Activated CD8-positive, alpha-beta memory T cell treated with anti-CD3 and anti-CD28 coated beads, Interleukin-2, amount 50 U/mL, for 4 hours (primary cell): ENCODE results near the gene DCUN1D1.

Source experiments
- DNase-seq: peaks from one replicate; pipeline ENCODE4 v3.0.0-alpha.2; 2020

Gene DCUN1D1

DNA sequence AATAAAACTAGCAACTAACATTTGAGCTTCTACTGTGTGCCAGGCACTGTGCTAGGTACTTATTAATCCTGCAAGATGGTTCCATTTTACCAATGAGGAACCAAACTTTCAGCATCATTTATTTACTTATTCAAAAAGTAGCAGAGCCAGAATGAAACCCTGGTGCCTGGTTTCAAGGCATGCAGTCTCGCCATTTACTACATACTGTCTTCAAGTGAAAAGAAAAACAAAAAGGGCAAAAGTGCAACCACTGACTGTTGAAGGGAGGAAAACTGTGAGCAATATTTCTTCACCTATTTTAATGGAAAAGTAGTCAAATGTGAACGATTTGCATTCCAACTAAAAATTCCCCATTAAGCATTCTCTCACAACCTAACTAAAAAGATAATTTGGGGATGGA lies 8.7 kb downstream of the DCUN1D1 start:
- no peak for DNase-seq

DNA sequence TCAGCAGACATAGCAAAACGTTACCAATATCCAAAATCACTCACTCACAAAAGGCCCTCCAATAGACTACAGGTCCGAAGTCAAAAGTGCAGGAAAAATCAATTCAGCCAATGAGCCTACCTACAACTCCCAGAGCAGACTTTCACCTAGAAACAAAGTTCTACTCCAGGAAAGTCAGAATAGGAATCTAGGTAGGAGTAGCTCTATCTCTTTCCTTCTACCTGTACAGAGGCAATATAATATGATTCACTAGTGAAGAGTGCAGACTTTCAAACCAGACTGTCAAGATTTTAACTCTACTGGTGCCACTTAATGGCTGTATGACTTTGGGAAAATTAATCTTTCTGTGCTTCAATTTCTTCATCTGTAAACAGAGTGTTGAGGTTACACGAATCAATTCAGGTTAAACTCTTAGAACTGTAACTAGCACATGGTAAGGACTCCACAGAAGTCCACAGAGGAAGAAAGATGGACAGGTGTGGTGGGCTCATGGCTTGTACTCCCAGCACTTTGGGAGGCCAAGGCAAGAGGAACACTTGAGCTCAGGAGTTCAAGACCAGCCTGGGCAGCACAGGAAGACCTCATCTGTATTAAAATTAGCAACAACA lies 9.4 kb downstream of the DCUN1D1 start:
- DNase-seq, result no peak

DNA sequence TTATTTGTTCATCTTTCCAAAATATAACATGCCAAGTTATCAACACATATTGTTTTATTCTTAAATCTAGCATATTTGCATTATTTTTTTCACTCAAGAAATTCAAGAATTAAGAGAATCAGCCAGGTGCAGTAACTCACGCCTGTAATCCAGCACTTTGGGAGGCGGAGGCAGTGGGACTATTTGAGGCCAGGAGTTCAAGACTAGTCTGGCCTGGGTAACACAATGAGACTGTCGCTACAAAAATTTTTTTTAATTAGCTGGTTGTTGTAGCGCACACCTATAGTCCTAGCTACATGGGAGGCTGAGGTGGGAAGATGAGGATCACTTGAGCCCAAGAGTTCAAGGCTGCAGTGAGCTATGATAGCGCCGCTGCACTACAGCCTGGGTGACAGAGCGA lies 10.5 kb downstream of the DCUN1D1 start:
- no peak for DNase-seq

DNA sequence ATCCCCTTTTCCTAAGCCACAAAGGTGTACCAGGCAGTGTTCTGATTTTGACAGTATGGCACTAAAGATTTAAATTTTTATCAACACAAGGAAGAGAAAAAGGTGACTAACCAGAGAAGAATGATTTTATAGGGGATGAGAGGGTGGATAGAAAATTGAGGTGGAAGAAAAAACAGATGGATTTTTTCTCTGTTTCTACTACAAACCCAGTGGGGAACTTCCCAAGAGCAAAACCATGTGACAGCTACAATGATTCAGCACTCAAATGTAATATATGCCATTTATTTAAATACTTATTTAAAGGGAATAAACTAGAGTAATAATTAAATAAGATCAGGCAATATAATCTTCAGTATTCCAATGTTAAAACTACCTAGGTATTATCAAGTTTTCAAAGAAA lies 11.1 kb downstream of the DCUN1D1 start:
- DNase-seq, result no peak

DNA sequence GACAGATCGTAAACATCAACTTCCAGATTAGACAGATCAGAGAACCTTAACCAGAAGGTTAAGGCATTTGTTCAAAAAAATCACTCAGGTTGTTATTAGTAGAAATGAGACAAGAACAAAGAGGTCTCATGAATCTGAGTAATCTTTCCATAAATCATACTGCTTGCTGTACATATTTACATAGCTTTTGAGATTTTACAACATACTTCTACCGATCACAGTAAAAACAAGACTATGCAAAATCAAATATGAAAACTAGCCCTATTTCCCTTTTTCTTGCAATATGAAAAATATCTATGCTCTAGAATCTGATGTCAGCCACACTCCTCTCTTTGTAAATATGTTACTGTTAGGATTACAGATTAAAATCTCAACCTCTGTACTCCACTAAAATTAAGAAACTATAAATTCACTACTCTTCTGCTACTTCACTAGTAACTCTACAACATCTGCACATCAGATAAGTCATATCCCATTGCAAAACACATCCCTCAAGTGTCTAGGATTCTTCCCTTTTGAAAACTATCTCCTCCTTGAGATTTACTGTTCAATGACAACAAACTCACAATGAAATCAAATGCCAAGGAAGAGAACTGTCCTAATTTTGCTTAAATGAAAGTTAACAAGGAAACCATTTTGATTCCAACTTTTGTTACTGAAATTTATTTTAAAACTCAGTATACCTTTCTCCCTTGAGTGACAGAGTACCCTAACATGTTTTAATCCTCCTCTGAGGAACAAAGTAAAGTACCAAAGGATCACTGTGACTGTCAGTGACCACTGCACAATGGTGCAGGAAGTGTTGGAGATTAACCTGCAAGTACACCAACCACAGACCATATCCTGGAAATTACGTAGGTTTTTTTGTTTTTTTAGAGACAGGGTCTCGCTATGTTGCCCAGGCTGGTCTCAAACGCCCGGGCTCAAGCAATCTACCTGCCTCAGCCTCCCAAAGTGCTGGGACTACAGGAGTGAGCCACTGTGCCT lies 12.8 kb downstream of the DCUN1D1 start:
- no peak for DNase-seq

DNA sequence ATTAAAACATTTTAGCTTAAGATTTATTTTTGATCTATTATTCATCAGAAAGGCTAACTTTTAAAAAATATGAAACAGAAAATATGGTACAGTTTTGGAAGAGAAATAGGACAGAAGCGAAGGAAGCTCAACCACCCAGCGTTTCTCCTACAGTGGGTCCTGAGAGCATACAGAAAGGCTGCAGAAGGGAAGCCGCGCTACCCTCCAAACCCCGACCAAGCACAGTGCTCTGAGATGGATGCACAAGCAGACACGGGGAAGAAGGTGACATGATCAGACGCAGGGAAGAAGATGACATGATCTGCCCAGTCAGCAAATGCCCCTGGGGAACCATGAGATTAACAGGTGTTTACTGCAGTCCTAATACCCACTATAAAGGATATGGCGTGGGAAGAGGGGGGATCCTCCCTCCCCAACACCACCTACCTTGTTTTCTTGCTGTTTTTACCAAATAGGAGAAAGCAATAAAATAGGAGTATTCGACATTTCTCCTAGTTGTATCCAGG lies 14.4 kb downstream of the DCUN1D1 start:
- no peak for DNase-seq

DNA sequence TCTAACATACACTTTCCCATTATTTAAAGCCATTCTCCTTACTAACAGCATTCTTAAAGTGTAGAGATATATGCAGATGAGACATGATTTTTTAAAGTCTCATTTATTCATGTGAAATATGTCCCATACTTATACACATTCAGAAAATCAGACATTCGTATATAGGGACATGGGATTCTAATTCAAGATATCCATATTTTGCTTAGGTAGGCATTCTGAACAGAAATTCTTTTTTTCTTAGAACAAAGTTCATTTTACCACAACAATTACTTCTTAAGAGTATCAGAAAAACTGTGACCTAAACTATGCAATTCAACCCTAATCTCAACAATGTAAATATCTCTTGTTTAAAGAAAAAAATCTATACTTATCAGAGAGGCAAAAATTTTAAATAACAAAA lies 16.2 kb downstream of the DCUN1D1 start:
- DNase-seq, result no peak

DNA sequence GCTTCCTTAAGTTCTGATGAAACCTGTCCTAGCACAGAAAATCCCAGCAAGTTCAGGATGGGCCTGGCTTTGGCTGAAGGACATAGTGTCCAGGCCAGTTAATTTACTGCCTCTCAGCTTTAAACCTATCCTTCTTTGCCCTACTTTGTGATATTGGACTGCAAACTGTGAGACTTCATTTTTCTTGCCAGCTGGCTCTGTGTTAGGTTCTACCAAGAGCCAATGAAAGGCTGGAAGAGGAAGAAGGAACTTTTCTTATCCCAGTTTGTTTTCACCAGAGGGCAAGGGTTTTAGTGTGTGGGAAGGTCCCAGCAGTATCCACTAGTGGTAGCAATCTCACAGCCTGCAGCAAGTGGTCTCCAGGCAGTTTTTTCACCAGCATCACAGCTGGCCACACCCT lies 18.2 kb downstream of the DCUN1D1 start:
- DNase-seq, result no peak

DNA sequence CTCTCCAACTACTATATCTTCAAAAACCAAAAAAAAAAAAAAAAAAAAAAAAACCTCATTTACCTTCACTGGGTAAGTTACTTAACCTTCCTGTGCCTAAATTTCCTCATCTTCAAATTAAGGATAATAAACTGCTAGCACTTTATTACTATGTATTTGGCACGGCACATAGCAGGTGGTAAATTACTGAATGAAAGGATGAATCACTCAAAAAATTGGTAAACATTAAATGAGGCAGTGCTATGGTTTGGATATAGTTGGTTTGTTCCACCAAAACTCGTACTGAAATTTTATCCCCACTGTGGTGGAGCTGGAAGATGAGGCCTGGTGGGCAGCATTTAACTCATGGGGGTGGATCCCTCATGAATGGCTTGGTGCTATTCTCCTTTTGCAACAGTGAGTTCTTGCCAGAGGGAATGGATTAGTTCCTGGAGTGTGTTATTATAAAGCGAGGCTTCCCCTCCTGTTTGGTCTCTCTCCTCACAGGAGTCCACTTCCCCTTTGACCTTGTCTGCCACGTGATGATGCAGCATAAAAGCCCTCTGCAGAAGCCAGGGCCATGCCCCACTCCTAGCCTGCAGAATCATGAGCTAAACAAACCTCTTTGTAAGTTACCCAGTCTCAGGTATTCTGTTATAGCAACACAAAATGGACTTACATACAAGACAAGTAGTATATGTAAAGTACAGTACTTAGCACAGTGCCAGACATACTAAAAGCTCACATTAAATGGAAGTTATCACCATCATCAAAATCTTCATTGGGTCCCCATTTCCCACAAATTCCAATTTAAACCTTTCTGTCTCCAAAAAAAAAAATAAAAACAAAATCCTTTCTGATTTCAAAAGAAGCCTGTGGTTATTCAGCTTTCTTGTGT lies 20.6 kb downstream of the DCUN1D1 start:
- DNase-seq, result no peak

DNA sequence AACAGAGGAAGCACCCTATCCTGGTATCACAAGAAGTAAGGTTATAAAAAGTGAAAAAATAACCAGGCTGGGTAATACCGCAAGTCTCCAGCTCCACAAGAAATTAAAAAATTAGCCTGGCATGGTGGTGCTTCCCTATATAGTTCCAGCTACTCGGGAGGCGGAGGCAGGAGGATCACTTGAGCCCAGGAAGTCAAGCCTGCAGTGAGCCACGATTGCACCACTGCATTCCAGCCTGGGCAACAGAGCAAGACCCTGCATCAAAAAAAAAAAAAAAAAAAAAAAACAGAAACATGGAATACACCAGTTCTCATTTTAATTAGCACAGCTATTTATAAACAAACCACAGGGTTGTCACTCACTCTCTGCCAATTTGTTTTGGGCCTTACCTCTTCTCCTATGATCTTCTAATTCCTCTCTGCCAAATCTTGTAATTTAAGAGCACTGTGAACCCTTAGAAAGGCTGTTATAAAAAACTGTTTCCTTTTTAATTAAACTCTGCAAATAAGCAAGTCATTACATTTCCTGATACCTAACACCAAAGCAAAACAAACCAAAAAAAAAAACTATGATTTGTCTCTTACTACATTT lies 22.6 kb downstream of the DCUN1D1 start:
- no peak for DNase-seq

DNA sequence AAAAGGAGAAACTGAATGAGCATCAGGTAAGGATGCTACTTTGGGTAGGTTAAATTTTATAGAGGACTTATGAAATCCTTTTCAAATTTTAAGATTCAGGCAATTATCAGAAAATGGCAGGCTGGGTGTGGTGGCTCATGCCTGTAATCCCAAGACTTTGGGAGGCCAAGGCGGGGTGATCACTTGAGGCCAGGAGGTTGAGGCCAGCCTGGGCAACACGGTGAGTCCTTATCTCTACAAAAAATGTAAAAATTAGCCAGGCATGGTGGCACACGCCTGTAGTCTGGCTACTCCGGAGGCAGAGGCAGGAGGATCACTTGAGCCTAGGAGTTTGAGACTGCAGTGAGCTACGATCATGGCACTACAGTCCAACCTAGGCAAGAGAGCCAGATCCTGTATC lies 23.1 kb downstream of the DCUN1D1 start:
- no peak for DNase-seq

DNA sequence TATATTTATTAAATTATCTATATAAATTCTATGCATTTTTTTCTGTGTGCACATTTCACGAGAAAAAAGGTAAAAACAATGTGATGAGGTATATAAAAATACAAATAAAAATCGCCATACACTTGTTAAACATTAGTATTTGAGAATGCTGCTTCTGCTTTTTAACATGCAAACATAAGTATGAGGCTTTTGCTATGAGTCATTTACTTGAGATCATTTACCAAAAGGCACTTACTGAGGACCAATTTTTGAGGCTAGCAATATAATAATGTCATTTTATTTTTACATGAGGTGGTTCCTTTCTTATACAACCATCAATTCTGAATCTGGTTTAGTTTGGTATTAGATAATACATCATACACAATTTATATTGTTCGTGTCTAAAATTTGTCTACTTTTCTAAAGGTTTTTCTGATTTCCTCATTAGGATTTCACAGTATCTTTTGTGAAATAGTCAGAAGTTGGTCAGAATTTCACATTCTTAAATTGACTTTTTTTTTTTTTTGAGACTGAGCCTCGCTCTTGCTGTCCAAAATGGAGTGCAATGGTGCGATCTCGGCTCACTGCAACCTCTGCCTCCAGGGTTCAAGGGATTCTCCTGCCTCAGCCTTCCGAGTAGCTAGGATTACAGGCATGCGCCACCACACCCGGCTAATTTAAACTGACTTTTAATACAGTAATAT lies 25.6 kb downstream of the DCUN1D1 start:
- DNase-seq, result no peak

DNA sequence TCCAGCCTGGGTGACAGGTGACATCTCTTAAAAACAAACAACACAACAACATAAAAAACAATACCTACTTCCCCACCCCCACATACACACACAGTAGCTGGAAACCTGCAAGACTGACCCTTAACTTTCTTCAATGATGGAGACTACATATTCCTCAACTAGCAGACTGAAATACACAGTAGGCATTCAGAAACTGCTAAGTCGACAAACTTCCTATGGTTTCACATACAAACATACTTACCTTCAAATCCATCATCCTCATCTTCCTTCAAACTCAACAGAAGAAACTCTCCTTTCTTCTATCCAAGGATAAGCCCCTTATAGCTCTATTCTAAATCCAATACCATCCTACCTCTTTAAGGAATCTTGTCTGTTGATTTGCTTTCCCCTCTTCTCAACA lies 30.6 kb downstream of the DCUN1D1 start:
- no peak for DNase-seq

DNA sequence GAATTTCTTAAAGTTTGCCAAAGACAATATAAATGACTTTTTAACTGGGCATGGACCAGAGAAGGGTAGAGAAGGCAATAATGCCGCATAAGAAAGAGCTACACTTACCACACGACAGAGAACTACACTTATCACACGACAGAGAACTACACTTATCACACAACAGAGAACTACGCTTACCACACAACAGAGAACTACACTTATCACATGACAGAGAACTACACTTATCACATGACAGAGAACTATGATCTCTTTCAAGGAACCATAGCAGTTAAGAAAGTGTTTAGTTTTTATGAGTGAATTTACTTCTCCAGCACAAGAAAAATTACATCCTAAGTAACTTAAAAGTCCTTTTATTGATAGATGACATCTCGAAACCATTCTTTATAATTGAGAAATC lies 32.0 kb downstream of the DCUN1D1 start:
- no peak for DNase-seq

DNA sequence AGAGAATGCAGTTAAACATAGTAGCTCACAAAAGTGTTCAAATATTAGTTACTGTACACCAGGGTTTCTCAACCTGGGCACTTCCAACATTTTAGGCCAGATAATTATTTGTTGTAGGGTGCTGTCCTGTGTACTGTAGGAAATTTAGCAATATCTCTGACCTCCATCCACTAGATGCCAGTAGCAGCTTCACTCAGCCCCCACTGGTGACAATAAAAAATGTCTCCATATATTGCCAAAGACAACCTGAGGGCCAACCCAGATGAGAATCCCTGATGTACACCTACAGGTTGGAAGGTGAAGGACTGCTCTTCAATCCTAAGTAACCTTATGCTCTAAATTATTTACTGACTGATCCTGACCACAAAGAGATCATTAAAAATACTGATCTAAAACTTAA lies 32.5 kb downstream of the DCUN1D1 start:
- no peak for DNase-seq

DNA sequence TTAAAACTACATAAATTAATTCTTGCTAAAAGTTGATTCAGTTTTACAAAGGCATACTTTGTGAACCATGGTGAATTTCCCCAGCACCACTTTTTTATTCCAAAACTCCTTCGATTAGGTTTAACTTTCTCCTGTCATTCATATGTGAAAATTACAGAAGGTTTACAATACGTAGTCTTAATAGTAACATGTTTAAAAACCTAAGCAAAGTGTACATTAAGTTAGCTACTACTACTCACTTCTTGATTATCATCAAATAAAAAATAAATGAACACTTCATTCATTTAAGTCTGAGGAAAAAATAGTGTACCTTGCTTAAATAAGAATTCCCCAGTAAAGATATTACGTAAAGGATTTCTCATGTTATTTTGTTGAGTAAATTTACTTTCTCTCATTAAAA lies 38.6 kb downstream of the DCUN1D1 start:
- no peak for DNase-seq

DNA sequence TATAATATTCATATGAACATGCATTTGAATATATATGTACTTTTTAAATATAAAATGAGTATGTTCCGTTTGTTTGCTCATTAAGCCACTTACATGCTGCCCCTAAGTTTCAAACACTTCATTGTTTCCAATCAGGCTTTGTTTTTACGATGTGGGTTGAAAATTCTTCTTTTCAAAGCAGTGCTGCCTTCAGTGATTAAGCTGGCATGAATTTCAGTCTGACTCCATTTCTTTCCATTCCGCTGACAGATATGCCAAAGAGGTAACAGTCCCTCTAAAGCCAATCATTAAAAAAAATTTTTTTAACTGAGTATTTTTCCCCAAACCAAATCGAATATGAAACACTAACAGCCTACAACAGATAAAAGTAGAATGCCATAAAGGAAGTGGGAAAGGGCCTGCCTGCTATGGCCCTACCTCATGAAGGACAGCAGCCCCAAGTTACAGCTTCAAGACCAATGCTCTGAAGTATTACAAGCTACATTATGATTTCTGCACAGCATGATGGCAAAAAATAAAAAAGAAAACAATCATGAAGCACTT lies 40.0 kb downstream of the DCUN1D1 start:
- DNase-seq, result no peak

DNA sequence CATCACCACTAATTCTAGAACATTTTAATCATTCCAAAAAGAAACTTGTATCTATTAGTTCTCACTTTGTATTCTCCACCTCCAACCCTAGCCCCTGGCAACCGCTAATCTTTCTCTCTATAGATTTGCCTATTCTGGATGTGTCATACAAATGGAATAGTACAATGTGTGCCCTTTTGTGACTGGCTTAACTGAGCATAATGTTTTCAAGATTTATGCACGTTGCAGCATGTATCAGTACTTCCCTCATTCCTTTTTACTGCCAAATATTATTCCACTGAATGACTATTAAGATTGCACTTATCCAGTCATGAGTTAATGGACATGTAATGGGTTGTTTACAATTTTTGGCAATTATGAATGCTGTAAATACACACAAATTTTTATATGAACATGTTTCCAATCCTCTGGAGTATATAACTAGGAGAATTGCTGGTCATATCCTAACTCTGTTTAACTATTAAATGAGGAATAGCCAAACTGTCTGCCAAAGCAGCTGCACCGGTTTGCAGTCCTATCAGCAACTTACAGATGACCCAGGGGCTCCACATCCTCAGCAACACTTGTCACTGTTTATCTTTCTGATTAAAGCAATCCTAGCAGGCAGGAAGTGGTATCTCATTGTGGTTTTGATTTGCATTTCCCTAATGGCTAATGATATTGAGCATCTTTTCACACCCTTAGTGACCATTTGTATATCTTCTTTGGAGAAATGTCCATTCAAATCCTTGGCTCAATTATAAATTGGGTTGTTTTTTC lies 42.9 kb downstream of the DCUN1D1 start:
- no peak for DNase-seq

DNA sequence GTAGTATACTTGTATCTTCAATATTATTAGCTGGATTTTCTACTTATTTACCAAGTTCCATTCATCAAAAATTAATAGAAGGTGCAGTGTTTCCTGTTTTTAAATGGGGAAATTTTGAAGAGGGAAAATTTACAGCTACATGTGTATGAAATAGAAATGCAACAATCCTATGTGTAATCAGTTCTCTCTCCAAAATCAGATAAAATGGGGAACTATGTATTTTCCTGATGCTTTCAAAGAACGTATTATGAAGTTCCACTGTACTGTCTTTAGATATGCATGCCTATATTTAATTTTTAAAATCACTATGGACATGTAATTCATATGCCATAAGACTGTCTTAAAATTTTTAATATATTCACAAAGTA lies 43.4 kb downstream of the DCUN1D1 start:
- DNase-seq, result no peak

DNA sequence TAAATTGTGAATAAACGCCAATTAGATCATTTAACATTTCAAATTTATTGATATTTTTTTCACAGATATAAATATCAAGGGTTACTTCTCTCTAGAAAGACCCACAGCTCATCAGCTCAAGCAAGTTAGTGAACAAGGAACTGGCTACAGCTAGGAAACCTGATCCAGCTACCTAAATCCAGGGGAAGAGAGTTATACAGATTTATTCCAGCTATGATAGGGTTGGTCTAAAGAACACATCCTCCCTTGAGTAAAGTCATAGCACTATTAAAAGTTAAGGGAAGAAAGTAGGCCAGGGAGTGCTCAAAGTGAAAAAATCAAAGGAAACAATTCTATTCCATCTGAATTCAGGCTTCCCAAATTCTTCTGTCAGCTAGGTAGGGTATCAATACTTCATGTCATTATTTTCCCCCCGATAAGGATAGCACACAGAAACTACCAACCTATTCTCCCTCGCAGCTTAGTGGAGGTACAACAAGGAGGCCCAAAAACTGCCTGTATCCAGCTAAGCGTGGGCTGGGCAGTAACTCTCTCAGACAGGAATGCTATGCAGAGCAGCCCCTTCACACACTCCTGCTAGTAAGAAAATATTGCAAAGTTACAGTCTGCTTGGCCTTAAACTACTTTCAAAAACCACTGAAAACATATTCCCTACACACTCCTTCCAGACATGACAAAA lies 44.0 kb downstream of the DCUN1D1 start:
- DNase-seq, result no peak

DNA sequence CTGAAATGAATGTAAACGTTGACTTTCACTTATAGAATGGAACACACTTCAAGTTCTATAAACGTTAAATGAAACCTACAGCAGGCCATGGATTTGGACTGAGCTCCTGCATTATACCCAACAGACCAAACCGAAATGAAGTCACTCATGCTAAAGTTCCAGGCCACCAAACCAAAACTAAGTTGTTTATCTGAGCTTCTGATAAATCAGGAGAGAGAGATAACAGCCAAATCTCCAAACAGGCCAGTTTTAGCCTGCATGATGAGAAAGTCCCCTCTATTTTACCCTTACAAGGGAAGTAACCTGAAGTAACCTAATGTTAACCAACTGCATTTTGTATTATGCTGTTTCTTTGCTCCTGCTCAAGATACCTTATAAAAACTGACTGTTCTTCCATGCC lies 44.5 kb downstream of the DCUN1D1 start:
- DNase-seq, result no peak
